ENCODE results near the gene ATP4A. TPM values are rescaled to one million over a fixed set of nuclear protein-coding genes. Genes with fewer than 3 reads are reported as not detected.

ATP4A gene
- total RNA-seq, 3 donors from 2014 or later (not counting 1 experiment from before 2014, with no cell fraction given), result not detected

DNA sequence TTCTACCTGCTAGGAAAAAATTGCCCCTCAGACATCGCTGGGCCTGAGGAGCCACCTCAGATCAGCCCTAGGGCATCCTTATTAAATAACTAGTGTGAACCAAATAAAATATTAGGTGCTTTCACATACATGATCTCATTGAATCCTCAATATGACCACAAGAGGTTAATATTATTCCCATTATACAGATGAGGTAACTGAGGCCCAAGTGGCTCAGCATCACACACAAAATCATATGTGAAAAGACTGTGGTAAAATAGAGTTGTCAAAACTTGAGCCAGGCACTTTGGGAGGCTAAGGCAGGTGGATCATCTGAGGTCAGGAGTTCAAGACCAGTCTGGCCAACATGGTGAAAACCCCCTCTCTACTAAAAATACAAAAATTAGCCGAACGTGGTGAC lies 47.1 kb downstream of the ATP4A start:
- ATAC-seq (no peak), DNase-seq (no peak)
- no peak for TF ChIP-seq CTCF (IDR thresholded peaks at IDR 0.05)
- 86% methylated on average over 1 of the region's 3 CpGs for WGBS (ENCODE audit: insufficient coverage)
- Histone ChIP-seq H3K27me3 (ENCODE audit: control insufficient read depth, insufficient read depth, low read length) (no peaks in the 10 kb centered on the region), H3K36me3 (ENCODE audit: control insufficient read depth, insufficient read depth, low read length) (no peaks in the 10 kb centered on the region), H3K9me3 (ENCODE audit: control insufficient read depth, insufficient read depth, low read length) (no peaks in the 10 kb centered on the region), H3K4me3 (ENCODE audit: low read length) (no peak overlapping the region), H3K4me1 (ENCODE audit: control insufficient read depth, insufficient read depth, low read length) (no peaks in the 10 kb centered on the region), H3K27ac (ENCODE audit: low read length) (no peak overlapping the region)
- intact Hi-C loops (cut with micrococcal nuclease), result no loop called here
- H3K36me3 Mint-ChIP-seq, result no peaks in the 10 kb centered on the region
- H3K9me3 Mint-ChIP-seq, result no peaks in the 10 kb centered on the region
- no peak overlapping the region for H3K4me3 Mint-ChIP-seq
- H3K27me3 Mint-ChIP-seq (ENCODE audit: low read depth in 2 of 2), result peaks cover 15 to 22% of the 10 kb centered on the region in 2 donors
- no peak overlapping the region for H3K27ac Mint-ChIP-seq
- H3K4me1 Mint-ChIP-seq, result no peaks in the 10 kb centered on the region

DNA sequence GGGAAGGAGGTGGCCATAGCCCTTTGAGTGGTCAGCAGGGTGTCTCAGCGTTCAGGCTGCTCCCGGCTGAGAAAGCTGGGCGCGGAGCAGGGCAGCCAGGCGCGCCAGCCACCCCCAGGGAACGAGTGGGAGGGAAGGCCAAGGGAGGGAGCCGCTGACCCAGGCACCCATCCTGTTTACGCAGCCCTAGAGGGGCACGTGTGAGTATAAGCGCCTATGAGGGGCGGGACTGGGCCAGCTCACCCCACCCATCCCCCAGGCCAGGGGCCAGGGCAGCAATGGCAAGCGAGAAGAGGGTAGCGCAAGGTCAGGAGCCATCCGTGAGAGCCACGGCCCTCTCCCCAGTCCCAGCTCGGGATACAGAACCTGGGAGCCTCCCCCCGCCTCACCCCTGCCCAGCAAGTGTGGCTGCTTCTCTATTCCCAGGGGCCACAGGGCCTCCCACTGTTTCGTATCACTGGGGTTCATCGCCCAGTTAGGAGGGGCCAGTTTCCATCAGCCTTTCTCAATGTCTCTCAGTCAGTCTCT lies 49.1 kb downstream of the ATP4A start:
- H3K27me3 Mint-ChIP-seq (ENCODE audit: low read depth in 2 of 2), result peaks cover 10 to 20% of the 10 kb centered on the region in 2 donors
- H3K36me3 Mint-ChIP-seq, result no peaks in the 10 kb centered on the region
- H3K4me3 ChIP-seq (ENCODE audit: low read length), result no peak overlapping the region
- TF ChIP-seq CTCF (IDR thresholded peaks at IDR 0.05), result no peak
- no peaks in the 10 kb centered on the region for H3K9me3 ChIP-seq (ENCODE audit: control insufficient read depth, insufficient read depth, low read length)
- no peak overlapping the region for H3K4me3 Mint-ChIP-seq
- H3K27ac Mint-ChIP-seq, result no peak overlapping the region
- H3K27ac ChIP-seq (ENCODE audit: low read length), result no peak overlapping the region
- H3K36me3 ChIP-seq (ENCODE audit: control insufficient read depth, insufficient read depth, low read length), result no peaks in the 10 kb centered on the region
- peaks cover 16% of the 10 kb centered on the region for H3K4me1 ChIP-seq (ENCODE audit: control insufficient read depth, insufficient read depth, low read length)
- ATAC-seq, result no peak
- intact Hi-C loops (cut with micrococcal nuclease), result no loop called here
- H3K4me1 Mint-ChIP-seq, result peaks cover 4 to 14% of the 10 kb centered on the region in 2 donors
- WGBS (ENCODE audit: insufficient coverage), result 48% methylated on average over 19 of the region's 20 CpGs
- H3K9me3 Mint-ChIP-seq, result no peaks in the 10 kb centered on the region
- H3K27me3 ChIP-seq (ENCODE audit: control insufficient read depth, insufficient read depth, low read length), result peaks cover 11% of the 10 kb centered on the region
- DNase-seq, result no peak

DNA sequence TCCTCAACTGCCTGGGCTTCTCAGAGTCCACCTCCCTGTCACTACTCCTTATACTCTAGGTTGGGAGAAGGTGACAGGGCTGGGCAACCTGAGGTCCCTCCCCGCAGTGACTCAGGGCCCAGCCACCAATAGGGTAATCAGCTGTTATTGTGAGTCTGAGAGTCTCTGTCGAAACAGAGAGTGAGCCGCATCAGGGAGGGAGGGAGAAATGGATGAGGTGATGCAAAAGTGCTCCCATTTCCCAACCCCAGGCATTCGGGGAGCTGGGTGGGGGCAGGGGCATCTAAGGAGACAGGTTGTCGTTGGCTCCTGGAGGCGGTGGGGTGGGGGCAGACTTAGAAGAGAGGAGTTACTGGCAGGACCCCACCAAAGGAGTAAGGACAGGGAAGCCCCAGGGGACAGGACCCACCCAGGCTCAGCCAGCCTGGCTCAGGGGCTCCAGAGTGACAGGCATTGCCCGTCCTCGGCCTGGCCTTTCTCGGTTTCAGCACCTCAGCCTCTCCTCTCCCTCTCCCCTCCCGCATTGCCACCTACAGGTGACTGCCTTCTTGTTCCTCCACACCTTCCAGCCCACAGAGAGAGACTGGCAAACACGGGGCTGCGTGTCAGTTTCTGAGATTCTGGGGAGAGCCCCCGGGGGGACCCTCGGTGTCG lies 49.7 kb downstream of the ATP4A start, which contains the start of gene DMKN:
TSS of gene DMKN (minus strand) at position 22 of the 654 bp plus-strand sequence. CDS start 174 bp downstream, outside the sequence.
- H3K27me3 Mint-ChIP-seq (ENCODE audit: low read depth in 2 of 2), result peaks cover 7 to 19% of the 10 kb centered on the region in 2 donors
- ATAC-seq (no peak), DNase-seq (no peak)
- Histone ChIP-seq H3K27ac (ENCODE audit: low read length) (no peak within 1 kb of the TSS), H3K4me3 (ENCODE audit: low read length) (no peak within 1 kb of the TSS), H3K4me1 (ENCODE audit: control insufficient read depth, insufficient read depth, low read length) (peaks cover 22% of the 10 kb centered on the region), H3K9me3 (ENCODE audit: control insufficient read depth, insufficient read depth, low read length) (no peaks in the 10 kb centered on the region), H3K27me3 (ENCODE audit: control insufficient read depth, insufficient read depth, low read length) (peaks cover 11% of the 10 kb centered on the region), H3K36me3 (ENCODE audit: control insufficient read depth, insufficient read depth, low read length) (no peaks in the 10 kb centered on the region)
- peaks cover 8 to 19% of the 10 kb centered on the region in 2 donors for H3K4me1 Mint-ChIP-seq
- H3K4me3 Mint-ChIP-seq, result peak within 1 kb of the TSS; percentile 19
- H3K36me3 Mint-ChIP-seq, result no peaks in the 10 kb centered on the region
- TF ChIP-seq CTCF (IDR thresholded peaks at IDR 0.05), result no peak
- H3K27ac Mint-ChIP-seq, result no peak within 1 kb of the TSS
- intact Hi-C loops (cut with micrococcal nuclease), result no loop called here
- H3K9me3 Mint-ChIP-seq, result no peaks in the 10 kb centered on the region
- 41% methylated on average over 15 of the region's 15 CpGs for WGBS (ENCODE audit: insufficient coverage)
